WTC11 (cell line): ENCODE measurements around the gene AP4M1.

Experiments used
- CREM ChIP-seq: sonication (generic); formaldehyde crosslinking; IDR thresholded peaks from 2 replicates; pipeline ENCODE4 v1.8.1; 2022; ENCODE audit warnings: mild to moderate bottlenecking, missing genetic modification reagents, moderate library complexity
- GRHL2 ChIP-seq: fragments of 250-450 bp; sonication (Bioruptor Pico); IDR thresholded peaks from 2 replicates; pipeline ENCODE4 v1.8.0; 2022; ENCODE audit warnings: mild to moderate bottlenecking, moderate library complexity; ENCODE audit not compliant: insufficient replicate concordance, severe bottlenecking
- GTF2I ChIP-seq: fragments of 250-450 bp; sonication (Bioruptor Pico); conservative IDR thresholded peaks from 2 replicates; pipeline ENCODE4 v1.4.0; 2021; ENCODE audit warnings: mild to moderate bottlenecking
- NR3C1 ChIP-seq: sonication (generic); formaldehyde crosslinking; conservative IDR thresholded peaks from 2 replicates; pipeline ENCODE4 v1.8.1; 2023; ENCODE audit warnings: low read depth, mild to moderate bottlenecking, missing genetic modification reagents
- TCF7 ChIP-seq: sonication (generic); formaldehyde crosslinking; IDR thresholded peaks from 2 replicates; pipeline ENCODE4 v1.8.0; 2022; ENCODE audit warnings: mild to moderate bottlenecking, low read depth, missing genetic modification reagents, moderate library complexity
- TEAD4 ChIP-seq: sonication (generic); formaldehyde crosslinking; IDR thresholded peaks from 2 replicates; pipeline ENCODE4 v1.8.0; 2022; ENCODE audit warnings: mild to moderate bottlenecking, missing genetic modification reagents
- ZNF138 ChIP-seq: sonication (generic); formaldehyde crosslinking; conservative IDR thresholded peaks from 2 replicates; pipeline ENCODE4 v1.8.1; 2022; ENCODE audit warnings: mild to moderate bottlenecking, moderate library complexity, missing genetic modification reagents
- ZNF317 ChIP-seq: sonication (generic); formaldehyde crosslinking; IDR thresholded peaks from 2 replicates; pipeline ENCODE4 v1.8.1; 2023; ENCODE audit warnings: low read depth, mild to moderate bottlenecking, moderate library complexity, missing genetic modification reagents, borderline replicate concordance
- TF ChIP-seq, protein P1 (sequence below): fragments of 200-600 bp; IDR thresholded peaks from 2 replicates; pipeline ENCODE4 v1.8.0; 2022; ENCODE audit warnings: antibody characterized with exemption

- TF ChIP-seq CREM (no peak), ZNF138 (CRISPR knock-in tag) (no peak), GRHL2 (CRISPR knock-in tag) (no peak), NR3C1 (CRISPR knock-in tag) (no peak), ZNF317 (CRISPR knock-in tag) (no peak), GTF2I (no peak), TEAD4 (no peak), TCF7 (no peak)
- TF ChIP-seq, protein P1, sequence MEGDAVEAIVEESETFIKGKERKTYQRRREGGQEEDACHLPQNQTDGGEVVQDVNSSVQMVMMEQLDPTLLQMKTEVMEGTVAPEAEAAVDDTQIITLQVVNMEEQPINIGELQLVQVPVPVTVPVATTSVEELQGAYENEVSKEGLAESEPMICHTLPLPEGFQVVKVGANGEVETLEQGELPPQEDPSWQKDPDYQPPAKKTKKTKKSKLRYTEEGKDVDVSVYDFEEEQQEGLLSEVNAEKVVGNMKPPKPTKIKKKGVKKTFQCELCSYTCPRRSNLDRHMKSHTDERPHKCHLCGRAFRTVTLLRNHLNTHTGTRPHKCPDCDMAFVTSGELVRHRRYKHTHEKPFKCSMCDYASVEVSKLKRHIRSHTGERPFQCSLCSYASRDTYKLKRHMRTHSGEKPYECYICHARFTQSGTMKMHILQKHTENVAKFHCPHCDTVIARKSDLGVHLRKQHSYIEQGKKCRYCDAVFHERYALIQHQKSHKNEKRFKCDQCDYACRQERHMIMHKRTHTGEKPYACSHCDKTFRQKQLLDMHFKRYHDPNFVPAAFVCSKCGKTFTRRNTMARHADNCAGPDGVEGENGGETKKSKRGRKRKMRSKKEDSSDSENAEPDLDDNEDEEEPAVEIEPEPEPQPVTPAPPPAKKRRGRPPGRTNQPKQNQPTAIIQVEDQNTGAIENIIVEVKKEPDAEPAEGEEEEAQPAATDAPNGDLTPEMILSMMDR: no peak
These were observed 39.8 kb upstream of the AP4M1 start for GRCh38 chr7:100061518-100062193.
